Upper lobe of left lung (tissue), 6 donors: Measurements from ENCODE around the gene DOK7. TPM values are rescaled to one million over a fixed set of nuclear protein-coding genes. Genes with fewer than 3 reads are reported as not detected.
A peak's percentile ranks its signal among the peaks of the same experiment; 100 is the strongest.

Experiments used
- ATAC-seq, 2 donors: fragments of 200-7000 bp; cut with Tn5 transposase; one replicate each; pipeline ENCODE4 v1.9.1; 2022; ENCODE audit warnings: mild to moderate bottlenecking in 2 of 2, moderate library complexity in 2 of 2; ENCODE audit not compliant: low FRiP score in 2 of 2
- DNase-seq, 2 donors: peaks; one replicate each; pipeline ENCODE4 v3.0.0-alpha.2; 2019 to 2020
- H3K27ac ChIP-seq, 4 donors: fragments of 200-600 bp; sonication (generic); one replicate each; pipeline ENCODE4 v1.5.1; 2016 to 2019
- H3K27me3 ChIP-seq, 4 donors: fragments of 200-600 bp; sonication (generic); one replicate each; pipeline ENCODE4 v1.5.1; 2017 to 2019
- H3K36me3 ChIP-seq, 4 donors: fragments of 200-600 bp; sonication (generic); one replicate each; pipeline ENCODE4 v1.5.1; 2016 to 2019
- H3K4me1 ChIP-seq, 4 donors: fragments of 200-600 bp; sonication (generic); one replicate each; pipeline ENCODE4 v1.5.1; 2018 to 2019
- H3K4me3 ChIP-seq, 4 donors: fragments of 200-600 bp; sonication (generic); one replicate each; pipeline ENCODE4 v1.5.1; 2017 to 2019; ENCODE audit warnings: mild to moderate bottlenecking in 2 of 4, moderate library complexity in 1 of 4
- H3K9me3 ChIP-seq, 4 donors: fragments of 200-600 bp; sonication (generic); one replicate each; pipeline ENCODE4 v1.5.1; 2018 to 2019
- EP300 ChIP-seq, 4 donors: sonication (generic); formaldehyde crosslinking; IDR thresholded peaks; one replicate each; pipeline ENCODE4 v1.5.1; 2017; ENCODE audit warnings: antibody characterized with exemption in 4 of 4, control low read depth in 2 of 4
- POLR2A ChIP-seq, 4 donors: fragments of 450-650 bp; IDR thresholded peaks; one replicate each; pipeline ENCODE4 v1.5.1; 2016 to 2017; ENCODE audit warnings: antibody characterized with exemption in 4 of 4, mild to moderate bottlenecking in 2 of 4
- POLR2AphosphoS5 ChIP-seq, 2 donors: sonication (generic); formaldehyde crosslinking; IDR thresholded peaks; one replicate each; pipeline ENCODE4 v1.5.1; 2017; ENCODE audit warnings: antibody characterized with exemption in 2 of 2
- WGBS, 2 donors: methylation state at CpG; one replicate each; pipeline ENCODE4 v1.1.5; 2017 to 2018; 5-methylcytosine and 5-hydroxymethylcytosine counted together
- total RNA-seq, 6 donors: library from RNA; depleted of rRNA in 4 of 6; stranded (reverse); fragments of >200 nt in 4 of 6; gene quantifications; one replicate each; pipeline versions ENCODE4 v1.1.0 to v1.2.1, GENCODE V29; 2016 to 2021
- TF ChIP-seq, protein P1 (sequence below), 6 experiments: fragments of 450-650 bp in 4 of 6; fragments of 200-600 bp in 2 of 6; sonication (generic) in 2 of 6; IDR thresholded peaks; one replicate each; pipeline ENCODE4 v1.5.1; 2016 to 2019; ENCODE audit warnings: antibody characterized with exemption in 6 of 6
- donor health status: DM: no; HTN: no; CAD: no; lungs with moderate emphysema.
- donor health status: DM: no; HTN: yes; CAD: no; lungs with severe emphysema.

Gene DOK7
- total RNA-seq, 6 donors from 2014 or later = 2.1 to 16.0 (median 4.0) TPM

DNA sequence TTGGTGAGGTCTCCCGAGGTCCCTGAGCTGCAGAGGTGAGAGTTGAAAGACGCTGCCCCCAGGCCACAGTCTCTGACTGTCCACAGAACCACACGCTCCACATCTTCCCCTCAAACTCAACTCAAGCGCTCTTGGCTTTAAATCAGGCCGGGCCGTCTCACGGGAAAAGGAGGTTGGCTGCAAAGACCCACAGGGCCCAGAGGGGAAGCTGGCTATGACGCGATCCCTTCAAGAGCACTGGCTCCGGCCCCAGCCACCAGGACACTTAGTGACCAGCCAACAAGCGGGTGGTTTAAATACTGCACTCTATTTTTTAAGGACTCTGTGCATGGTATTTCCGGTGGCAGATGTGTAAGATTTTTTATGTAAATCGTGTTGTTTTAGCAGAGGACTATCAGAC, 49.2 kb downstream of the DOK7 start:
- TF ChIP-seq, protein P1, sequence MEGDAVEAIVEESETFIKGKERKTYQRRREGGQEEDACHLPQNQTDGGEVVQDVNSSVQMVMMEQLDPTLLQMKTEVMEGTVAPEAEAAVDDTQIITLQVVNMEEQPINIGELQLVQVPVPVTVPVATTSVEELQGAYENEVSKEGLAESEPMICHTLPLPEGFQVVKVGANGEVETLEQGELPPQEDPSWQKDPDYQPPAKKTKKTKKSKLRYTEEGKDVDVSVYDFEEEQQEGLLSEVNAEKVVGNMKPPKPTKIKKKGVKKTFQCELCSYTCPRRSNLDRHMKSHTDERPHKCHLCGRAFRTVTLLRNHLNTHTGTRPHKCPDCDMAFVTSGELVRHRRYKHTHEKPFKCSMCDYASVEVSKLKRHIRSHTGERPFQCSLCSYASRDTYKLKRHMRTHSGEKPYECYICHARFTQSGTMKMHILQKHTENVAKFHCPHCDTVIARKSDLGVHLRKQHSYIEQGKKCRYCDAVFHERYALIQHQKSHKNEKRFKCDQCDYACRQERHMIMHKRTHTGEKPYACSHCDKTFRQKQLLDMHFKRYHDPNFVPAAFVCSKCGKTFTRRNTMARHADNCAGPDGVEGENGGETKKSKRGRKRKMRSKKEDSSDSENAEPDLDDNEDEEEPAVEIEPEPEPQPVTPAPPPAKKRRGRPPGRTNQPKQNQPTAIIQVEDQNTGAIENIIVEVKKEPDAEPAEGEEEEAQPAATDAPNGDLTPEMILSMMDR (IDR thresholded peaks at IDR 0.05) = no peak
- TF ChIP-seq POLR2A (IDR thresholded peaks at IDR 0.05) (no peak), POLR2AphosphoS5 (IDR thresholded peaks at IDR 0.05) (no peak), EP300 (IDR thresholded peaks at IDR 0.05) (no peak)
- H3K36me3 ChIP-seq = peaks cover 39 to 96% (median 70%) of the 10 kb centered on the region in 4 donors

DNA sequence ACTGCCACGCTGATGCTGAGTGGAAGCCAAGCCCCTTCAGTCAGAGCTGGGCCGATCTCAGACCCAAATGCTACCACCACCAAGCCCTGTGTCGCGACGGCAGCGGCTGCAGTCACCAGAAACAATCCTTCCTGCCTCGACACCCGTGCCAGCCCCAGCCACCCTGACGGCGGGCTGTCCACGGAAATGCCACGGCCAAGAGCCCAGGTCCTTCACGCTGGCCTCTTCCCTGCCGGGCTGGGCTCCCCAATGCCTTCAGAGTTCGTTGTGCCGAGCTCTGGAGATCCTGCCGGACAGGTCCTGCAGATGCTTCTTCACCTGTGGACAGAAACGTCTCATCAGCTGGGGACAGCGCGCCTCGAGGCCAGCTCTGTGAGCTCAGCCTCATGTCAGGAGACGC, 49.6 kb downstream of the DOK7 start:
- WGBS, 2 donors = 93 to 96% methylated on average over 22 of the region's 22 CpGs
- peaks cover 44 to 96% (median 74%) of the 10 kb centered on the region in 4 donors for H3K36me3 ChIP-seq
- H3K9me3 ChIP-seq = no peaks in the 10 kb centered on the region
- H3K4me1 ChIP-seq = no peaks in the 10 kb centered on the region
- no peaks in the 10 kb centered on the region for H3K27me3 ChIP-seq
- TF ChIP-seq, protein P1 (IDR thresholded peaks at IDR 0.05) = no peak
- TF ChIP-seq POLR2A (IDR thresholded peaks at IDR 0.05) (no peak), POLR2AphosphoS5 (IDR thresholded peaks at IDR 0.05) (no peak)
- DNase-seq = peak in 1 of 2 donors; percentile 70
- H3K27ac ChIP-seq = no peak overlapping the region
- no peak overlapping the region for H3K4me3 ChIP-seq
- no peak for ATAC-seq

More for the DNA sequence above, 49.2 kb downstream of the DOK7 start:
- H3K4me3 ChIP-seq = no peak overlapping the region
- H3K27me3 ChIP-seq = no peaks in the 10 kb centered on the region
- DNase-seq (no peak), ATAC-seq (no peak)
- H3K4me1 ChIP-seq = no peaks in the 10 kb centered on the region
- no peaks in the 10 kb centered on the region for H3K9me3 ChIP-seq
- H3K27ac ChIP-seq = no peak overlapping the region
- 90 to 94% methylated on average over 2 to 13 of the region's 13 CpGs for WGBS, 2 donors

GRCh38 chr4:3513807-3514206, 50.7 kb downstream of the DOK7 start:
- TF ChIP-seq, protein P1 (IDR thresholded peaks at IDR 0.05) = no peak
- no peak for TF ChIP-seq POLR2A (IDR thresholded peaks at IDR 0.05)
- H3K9me3 ChIP-seq = no peaks in the 10 kb centered on the region
- H3K27me3 ChIP-seq = no peaks in the 10 kb centered on the region
- no peak overlapping the region for H3K4me3 ChIP-seq
- H3K4me1 ChIP-seq = no peaks in the 10 kb centered on the region
- H3K36me3 ChIP-seq = peaks cover 44 to 96% (median 82%) of the 10 kb centered on the region in 4 donors
- H3K27ac ChIP-seq = no peak overlapping the region
- 93 to 94% methylated on average over 13 to 18 of the region's 18 CpGs for WGBS, 2 donors
- DNase-seq = peak in 1 of 2 donors; percentile 73
- no peak for ATAC-seq

DNA sequence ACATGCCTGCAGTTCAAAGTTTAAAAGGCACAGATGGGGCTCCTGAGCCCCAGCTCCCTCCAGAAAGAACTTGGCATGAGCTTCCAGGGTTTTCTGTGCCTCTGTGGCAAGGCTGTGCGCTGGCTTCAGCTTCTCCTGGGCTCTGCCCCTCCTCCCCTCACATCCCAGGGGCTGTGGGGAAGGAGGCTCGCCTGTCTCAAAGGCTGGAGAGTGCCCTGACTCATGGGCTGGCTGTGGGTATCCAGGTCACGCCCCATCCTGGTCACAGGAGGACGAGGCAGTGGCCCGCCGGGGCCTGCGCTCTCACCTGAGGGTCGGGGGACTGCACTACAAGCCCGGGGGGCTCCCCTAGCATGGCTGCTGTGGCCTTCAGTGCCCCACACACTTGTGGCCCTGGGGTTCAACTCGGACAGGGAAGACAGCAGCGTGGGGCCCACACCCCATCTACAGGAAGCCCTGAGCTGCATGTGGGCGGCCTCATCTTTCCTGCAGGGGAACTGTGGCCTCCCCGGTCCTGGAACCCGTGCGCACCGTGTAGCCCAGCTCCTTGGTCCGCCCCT, 51.2 kb downstream of the DOK7 start:
- 90 to 98% methylated on average over 10 to 17 of the region's 17 CpGs for WGBS, 2 donors
- H3K4me1 ChIP-seq = no peaks in the 10 kb centered on the region

More for the DNA sequence above, 51.2 kb downstream of the DOK7 start:
- no peak for DNase-seq
- Histone ChIP-seq H3K27me3 (no peaks in the 10 kb centered on the region), H3K9me3 (no peaks in the 10 kb centered on the region), H3K36me3 (peaks cover 48 to 98% (median 85%) of the 10 kb centered on the region in 4 donors), H3K27ac (no peak overlapping the region), H3K4me3 (no peak overlapping the region)
- TF ChIP-seq EP300 (IDR thresholded peaks at IDR 0.05) (no peak), POLR2AphosphoS5 (IDR thresholded peaks at IDR 0.05) (no peak), POLR2A (IDR thresholded peaks at IDR 0.05) (no peak)
- TF ChIP-seq, protein P1 (IDR thresholded peaks at IDR 0.05) = no peak
- ATAC-seq = no peak
